22Rv1 (cell line): ENCODE measurements around the gene PRKRIP1.

Experiments
- H3K27ac ChIP-seq: fragments of 450-650 bp; 2 replicates; pipeline ENCODE4 v1.5.1; 2017
- CTCF ChIP-seq: fragments of 450-650 bp; IDR thresholded peaks from 2 replicates; pipeline ENCODE4 v1.5.1; 2017; ENCODE audit warnings: mild to moderate bottlenecking
- ZFX ChIP-seq: fragments of 450-650 bp; IDR thresholded peaks from 2 replicates; pipeline ENCODE4 v1.6.1; 2017; ENCODE audit warnings: antibody characterized with exemption, borderline replicate concordance

The PRKRIP1 gene

GRCh38 chr7:102410918-102411317 is 14.8 kb downstream of the PRKRIP1 start:
- H3K27ac ChIP-seq = no peak overlapping the region
- TF ChIP-seq ZFX (no peak), CTCF (no peak)

DNA sequence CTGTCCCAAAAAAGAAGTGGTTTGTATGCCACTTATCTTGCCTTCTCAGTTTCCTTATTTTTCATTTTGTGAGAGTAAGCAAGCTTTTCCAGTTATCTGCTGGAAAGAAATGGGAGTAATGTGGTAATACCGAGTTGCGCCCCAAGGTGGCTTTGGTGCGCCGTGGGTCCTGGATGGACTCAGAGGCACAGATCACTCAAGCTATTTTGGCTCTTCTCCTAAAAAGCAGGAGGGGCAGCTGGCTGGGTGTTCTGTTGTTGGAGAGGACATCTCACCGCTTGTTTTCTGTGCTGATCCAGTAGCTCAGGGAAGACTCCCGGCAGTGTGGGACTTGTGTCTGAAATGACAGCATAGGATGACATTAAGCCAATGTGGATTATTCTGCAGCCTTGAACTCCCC is 16.4 kb downstream of the PRKRIP1 start:
- TF ChIP-seq CTCF = peak; percentile 31
- TF ChIP-seq ZFX = no peak
- H3K27ac ChIP-seq = no peak overlapping the region

DNA sequence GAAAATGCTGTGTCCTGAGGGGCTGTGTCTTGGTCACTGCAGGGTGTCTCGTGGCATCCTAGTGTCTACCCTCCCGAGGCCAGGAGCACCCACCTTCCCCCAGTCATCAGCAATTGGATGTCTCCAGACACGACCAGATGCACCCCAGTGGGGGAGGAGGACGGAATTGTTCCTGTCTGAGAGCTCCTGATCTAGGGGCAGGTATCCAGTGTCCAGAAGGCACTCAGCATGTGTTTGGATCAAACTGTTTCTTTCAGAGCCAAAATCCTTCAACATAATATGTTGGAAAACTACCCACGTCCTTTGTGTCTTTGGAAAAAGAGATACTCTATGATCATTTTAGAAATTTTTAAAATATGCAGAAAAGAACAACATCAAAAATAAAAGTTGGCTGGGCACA is 16.9 kb downstream of the PRKRIP1 start:
- TF ChIP-seq ZFX (no peak), CTCF (no peak)
- no peak overlapping the region for H3K27ac ChIP-seq

DNA sequence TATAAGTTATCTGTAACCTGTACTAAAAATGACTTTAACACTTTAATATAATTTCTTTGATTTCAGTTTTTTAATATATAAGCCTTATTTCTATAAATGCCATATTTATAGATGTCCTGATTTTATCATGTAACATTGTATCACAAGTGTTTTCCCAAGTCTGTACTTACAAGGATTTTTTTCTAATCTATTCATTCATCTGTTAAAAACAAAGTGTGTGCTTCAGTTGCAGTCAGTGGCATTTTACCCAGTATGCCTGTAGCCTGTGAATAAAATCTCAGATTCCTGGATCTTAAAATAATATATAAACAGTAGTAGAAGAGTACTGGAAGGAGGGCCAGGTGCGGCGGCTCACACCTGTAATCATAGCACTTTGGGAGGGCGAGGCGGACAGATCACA is 17.4 kb downstream of the PRKRIP1 start:
- no peak overlapping the region for H3K27ac ChIP-seq
- TF ChIP-seq CTCF (no peak), ZFX (no peak)

DNA sequence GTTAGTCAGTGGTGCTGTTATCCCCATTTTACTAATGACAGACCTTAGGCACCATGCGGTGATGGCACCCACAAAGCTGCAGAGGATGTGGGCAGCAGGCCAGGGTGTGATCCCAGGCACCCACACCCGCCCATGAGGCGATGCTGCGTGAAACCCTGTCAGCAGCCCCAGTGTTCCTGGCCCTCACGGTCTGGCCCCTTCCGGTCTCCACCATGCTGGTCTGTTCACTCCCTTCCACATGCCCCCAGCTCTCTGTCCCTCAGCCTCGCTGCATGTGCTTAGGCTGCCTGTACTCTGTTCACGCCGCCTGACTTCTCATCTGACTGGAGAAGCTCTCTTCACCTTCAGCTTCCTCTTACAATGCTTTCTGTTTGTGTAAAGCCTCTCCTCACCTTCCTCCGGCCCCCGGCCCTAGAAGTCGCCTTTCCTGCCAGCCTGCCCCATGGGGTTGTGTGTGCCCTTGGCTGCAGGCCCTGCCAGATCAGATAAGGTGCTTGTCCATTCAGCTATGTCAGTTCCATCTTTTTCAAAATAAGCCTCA is 19.6 kb downstream of the PRKRIP1 start:
- H3K27ac ChIP-seq = no peak overlapping the region
- TF ChIP-seq ZFX (no peak), CTCF (no peak)

DNA sequence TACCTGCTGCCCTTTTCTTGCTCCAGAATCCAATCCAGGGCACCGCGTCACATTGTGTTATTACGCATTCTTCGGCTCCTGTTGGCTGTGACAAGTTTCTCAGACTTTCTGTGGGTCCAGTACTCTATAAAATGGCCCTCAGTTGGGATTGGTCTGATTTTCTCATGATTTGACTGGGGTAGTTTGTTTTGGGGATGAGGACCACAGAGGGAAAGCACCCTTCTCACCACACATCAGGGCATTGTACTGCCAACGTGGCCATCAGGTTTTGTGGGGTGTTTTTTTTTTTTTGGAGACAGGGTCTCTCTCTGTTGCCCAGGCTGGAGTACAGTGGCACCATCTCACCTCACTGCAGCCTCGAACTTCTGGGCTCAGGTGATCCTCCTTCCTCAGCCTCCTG is 20.2 kb downstream of the PRKRIP1 start:
- TF ChIP-seq CTCF (no peak), ZFX (no peak)
- H3K27ac ChIP-seq = no peak overlapping the region

DNA sequence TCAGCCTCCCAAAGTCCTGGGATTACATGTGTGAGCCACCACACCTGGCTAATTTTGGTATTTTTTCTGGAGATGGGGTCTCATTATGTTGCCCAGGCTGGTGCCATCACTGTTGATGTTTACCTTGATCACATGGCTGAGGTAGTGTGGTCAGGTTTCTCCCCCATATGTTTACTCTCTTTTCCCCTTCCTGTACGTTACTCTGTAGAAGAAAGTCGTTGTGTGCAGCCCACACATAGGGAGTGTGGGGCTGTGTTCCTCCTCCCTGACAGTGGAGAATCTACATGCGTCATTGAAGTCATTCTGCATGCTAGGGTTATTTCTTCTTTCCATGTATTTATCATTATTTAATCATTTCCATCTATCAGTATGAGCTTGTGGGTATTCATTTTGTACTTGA is 20.9 kb downstream of the PRKRIP1 start:
- TF ChIP-seq ZFX (no peak), CTCF (no peak)
- H3K27ac ChIP-seq = no peak overlapping the region
